Endothelial cell of umbilical vein (primary cell): ENCODE results near the gene DYNC1H1. TPM values are rescaled to one million over a fixed set of nuclear protein-coding genes. Genes with fewer than 3 reads are reported as not detected.

Experiments used
- BruUV-seq: library from RNA; stranded (reverse); fragments of 400-500 nt; replicated peaks from 2 replicates; lab custom pipeline; 2021; lab: Mats Ljungman, UMichigan
- CTCF ChIA-PET: fragments of 300-600, 350-600 bp; sonication (Branson Sonifier 250); formaldehyde crosslinking; loops from one replicate; lab custom pipeline; 2021; ENCODE audit warnings: antibody characterized with exemption, inconsistent platforms; lab: Charles Lee
- POLR2A ChIA-PET: fragments of 300-600, 350-600 bp; sonication (Branson Sonifier 250); formaldehyde crosslinking; loops from one replicate; lab custom pipeline; 2021; ENCODE audit warnings: antibody characterized with exemption, inconsistent platforms; lab: Charles Lee
- DNase-seq: peaks from one replicate; pipeline ENCODE4 v3.0.0-alpha.2; 2011; ENCODE audit warnings: low read depth, low spot score
- FAIRE-seq: peaks from 2 replicates; lab custom pipeline; 2011; peaks lifted over from hg19 to GRCh38; lab: Jason Lieb, UNC
- H2AFZ ChIP-seq: 2 replicates; pipeline ENCODE4 v1.6.0; 2012; ENCODE audit warnings: low read depth, low read length, control low read depth, inconsistent platforms
- H3K27ac ChIP-seq: 2 replicates; pipeline ENCODE4 v1.5.1; 2011; ENCODE audit warnings: low read depth, mild to moderate bottlenecking, control low read depth, low read length, moderate library complexity; ENCODE audit not compliant: insufficient read depth
- H3K27me3 ChIP-seq, 2 experiments: 2 replicates each; pipeline versions ENCODE4 v1.6.0 to v1.6.1; 2011; ENCODE audit warnings: low read length in 2 of 2, mixed read lengths in 1 of 2; ENCODE audit not compliant: control insufficient read depth in 2 of 2, insufficient read depth in 2 of 2
- H3K36me3 ChIP-seq, 2 experiments: 2 replicates in 1 of 2; 3 replicates in 1 of 2; pipeline ENCODE4 v1.5.1; 2011; ENCODE audit warnings: low read length in 2 of 2, mild to moderate bottlenecking in 1 of 2, moderate library complexity in 1 of 2; ENCODE audit not compliant: control insufficient read depth in 2 of 2, insufficient read depth in 2 of 2; ENCODE audit errors: extremely low read depth in 1 of 2
- H3K4me1 ChIP-seq: 3 replicates; pipeline ENCODE4 v1.5.1; 2011; ENCODE audit warnings: mild to moderate bottlenecking, low read length; ENCODE audit not compliant: control insufficient read depth, insufficient read depth; ENCODE audit errors: extremely low read depth
- H3K4me2 ChIP-seq: 2 replicates; pipeline ENCODE4 v1.6.1; 2011; ENCODE audit warnings: low read length, control low read depth, mixed read lengths; ENCODE audit not compliant: insufficient read depth
- H3K4me3 ChIP-seq, 3 experiments: fragments of 200-600 bp in 1 of 3; sonication (generic), shearing (Covaris generic) in 1 of 3; replicated peaks in 1 of 3; 2 replicates each; pipeline ENCODE4 v1.5.1; 2011 to 2016; ENCODE audit warnings: control low read depth in 3 of 3, low read length in 3 of 3, mild to moderate bottlenecking in 2 of 3, inconsistent platforms in 1 of 3, low read depth in 1 of 3, moderate library complexity in 1 of 3; ENCODE audit not compliant: insufficient read depth in 1 of 3
- H3K79me2 ChIP-seq: 2 replicates; pipeline ENCODE4 v1.6.0; 2012; ENCODE audit warnings: low read length, inconsistent platforms; ENCODE audit not compliant: control insufficient read depth, insufficient read depth
- H3K9ac ChIP-seq: replicated peaks from 2 replicates; pipeline ENCODE3; 2011; ENCODE audit warnings: low read length, control low read depth; ENCODE audit not compliant: insufficient read depth; ENCODE audit errors: extremely low read depth
- H3K9me1 ChIP-seq: replicated peaks from 3 replicates; pipeline ENCODE4 v1.6.0; 2011; ENCODE audit warnings: mild to moderate bottlenecking, low read length; ENCODE audit not compliant: control insufficient read depth, insufficient read depth; ENCODE audit errors: extremely low read depth
- H3K9me3 ChIP-seq: replicated peaks from 2 replicates; pipeline ENCODE4 v1.5.1; 2012; ENCODE audit warnings: low read length, inconsistent platforms; ENCODE audit not compliant: control insufficient read depth, insufficient read depth
- H4K20me1 ChIP-seq: replicated peaks from 2 replicates; pipeline ENCODE3; 2011; ENCODE audit warnings: mild to moderate bottlenecking, low read length; ENCODE audit not compliant: control insufficient read depth, insufficient read depth; ENCODE audit errors: extremely low read depth
- CTCF ChIP-seq, 2 donors: IDR thresholded peaks; 1 replicate in 1 of 2; 2 replicates in 1 of 2; pipeline ENCODE4 v1.5.1; 2011; ENCODE audit warnings: low read length in 2 of 2, mild to moderate bottlenecking in 2 of 2, moderate library complexity in 2 of 2, control low read depth in 1 of 2, inconsistent platforms in 1 of 2, low read depth in 1 of 2; ENCODE audit not compliant: insufficient read depth in 1 of 2; ENCODE audit errors: extremely low read depth in 1 of 2
- EZH2 ChIP-seq: IDR thresholded peaks from 2 replicates; pipeline ENCODE4 v1.6.1; 2012; ENCODE audit warnings: borderline replicate concordance, low read depth, mild to moderate bottlenecking, moderate library complexity, low read length, inconsistent platforms; ENCODE audit not compliant: severe bottlenecking
- FOS ChIP-seq: IDR thresholded peaks from 2 replicates; pipeline ENCODE4 v1.6.1; 2011; ENCODE audit warnings: mild to moderate bottlenecking, low read length, moderate library complexity, borderline replicate concordance; ENCODE audit not compliant: insufficient read depth
- GATA2 ChIP-seq: IDR thresholded peaks from 2 replicates; pipeline ENCODE4 v1.7.0; 2011; ENCODE audit warnings: low read depth, mild to moderate bottlenecking, moderate library complexity, mixed read lengths, low read length; ENCODE audit not compliant: insufficient read length, insufficient read depth
- JUN ChIP-seq: IDR thresholded peaks from 2 replicates; pipeline ENCODE4 v1.6.1; 2011; ENCODE audit warnings: borderline replicate concordance, low read depth; ENCODE audit not compliant: insufficient read length, insufficient read depth
- MAX ChIP-seq: IDR thresholded peaks from 2 replicates; pipeline ENCODE4 v1.6.1; 2011; ENCODE audit not compliant: insufficient read depth, insufficient read length
- MYC ChIP-seq: IDR thresholded peaks from one replicate; pipeline ENCODE4 v1.6.1; 2011; ENCODE audit warnings: mild to moderate bottlenecking, low read depth, low read length
- POLR2A ChIP-seq: IDR thresholded peaks from 2 replicates; pipeline ENCODE4 v1.6.1; 2012; ENCODE audit warnings: low read depth, mild to moderate bottlenecking, control low read depth, low read length
- POLR2AphosphoS5 ChIP-seq: IDR thresholded peaks from 2 replicates; pipeline ENCODE4 v1.6.1; 2012; ENCODE audit warnings: low read depth, mild to moderate bottlenecking, control low read depth, low read length, moderate library complexity; ENCODE audit not compliant: insufficient read depth
- dilution Hi-C: fragments of 300-500 bp; cut with MboI; formaldehyde crosslinking; loops from one replicate; pipeline ENCODE4 v1.15.0; 2019; ENCODE audit warnings: low sequenced_read_pairs; ENCODE audit not compliant: extremely low pct_ligation_motif_present
- intact Hi-C: fragments of 100-400 bp; cut with micrococcal nuclease; formaldehyde crosslinking; loops from one replicate; pipeline ENCODE4 v1.10.0; 2022
- polyA plus RNA-seq, 4 experiments: library from polyadenylated mRNA; depleted of rRNA in 3 of 4; stranded (reverse) in 3 of 4; unstranded in 1 of 4; fragments of >200 nt; gene quantifications; 2 replicates each; pipeline versions ENCODE4 v1.2.1 to v1.2.3, GENCODE V29; 2011 to 2012; ENCODE audit warnings: missing spikeins in 1 of 4
- total RNA-seq: library from RNA; stranded (reverse); gene quantifications from 2 replicates; pipeline ENCODE4 v1.2.3, GENCODE V29; 2021

The DYNC1H1 gene
- total and polyA plus RNA-seq, 2 donors (not counting 3 experiments of a cell fraction or from before 2014, with no cell fraction given) = 254 to 648 TPM

GRCh38 chr14:101973356-101973755 is 9.0 kb downstream of the DYNC1H1 start:
- DNase-seq = peak; percentile 42
- TF ChIP-seq MAX (no peak), FOS (peak; percentile 53), EZH2 (no peak), MYC (no peak), GATA2 (no peak)
- CTCF ChIA-PET = interaction anchor here (1.5 to 1.9 kb wide), 4 partner anchors 12 to 203 kb away, joined by 3 to 11 read pairs (median 8); no protein-coding TSS in a partner anchor
- H3K27ac ChIP-seq = peak overlapping the region; percentile 94
- H3K9me3 ChIP-seq = no peaks in the 10 kb centered on the region
- POLR2A ChIA-PET = interaction anchor here (0.6 kb wide), 1 partner anchor 208 kb away, joined by 6 read pairs; no protein-coding TSS in a partner anchor
- dilution Hi-C loops = no loop called here
- H3K9ac ChIP-seq = peak overlapping the region; percentile 81
- H3K79me2 ChIP-seq = peaks cover 76% of the 10 kb centered on the region
- peaks cover 5 to 9% of the 10 kb centered on the region in 2 experiments for H3K36me3 ChIP-seq
- H3K4me1 ChIP-seq = peaks cover 24% of the 10 kb centered on the region
- H3K4me2 ChIP-seq = peak overlapping the region; percentile 81
- intact Hi-C loops = no loop called here
- FAIRE-seq = no peak
- no peaks in the 10 kb centered on the region for H3K9me1 ChIP-seq
- H3K27me3 ChIP-seq = no peaks in the 10 kb centered on the region
- no TSS peak for BruUV-seq
- no peak overlapping the region for H3K4me3 ChIP-seq
- no peaks in the 10 kb centered on the region for H4K20me1 ChIP-seq
- H2AFZ ChIP-seq = no peak overlapping the region

GRCh38 chr14:101975231-101975630 is 10.9 kb downstream of the DYNC1H1 start:
- Histone ChIP-seq H3K4me2 (no peak overlapping the region), H3K27me3 (no peaks in the 10 kb centered on the region), H3K9me3 (no peaks in the 10 kb centered on the region), H3K9ac (no peak overlapping the region), H4K20me1 (no peaks in the 10 kb centered on the region), H3K9me1 (no peaks in the 10 kb centered on the region), H3K4me3 (no peak overlapping the region), H3K4me1 (peaks cover 29% of the 10 kb centered on the region), H3K36me3 (peaks cover 2 to 22% of the 10 kb centered on the region in 2 experiments), H3K27ac (no peak overlapping the region), H3K79me2 (peaks cover 64% of the 10 kb centered on the region), H2AFZ (no peak overlapping the region)
- BruUV-seq = no TSS peak
- ChIA-PET CTCF (no interaction called here), POLR2A (no interaction called here)
- FAIRE-seq (no peak), DNase-seq (no peak)
- dilution Hi-C loops (no loop called here), intact Hi-C loops (no loop called here)
- no peak for TF ChIP-seq POLR2AphosphoS5
- no peak for TF ChIP-seq MYC
- no peak for TF ChIP-seq GATA2
- TF ChIP-seq JUN = no peak
- no peak for TF ChIP-seq POLR2A
- TF ChIP-seq FOS = no peak
- no peak for TF ChIP-seq MAX
- no peak for TF ChIP-seq CTCF (IDR thresholded peaks at IDR 0.05; ENCODE audit: extremely low read depth in 1 of 2, insufficient read depth in 1 of 2, low read depth in 1 of 2, low read length in 2 of 2)
- TF ChIP-seq EZH2 = no peak
